ENCODE data around the gene GNB1. TPM values are rescaled to one million over a fixed set of nuclear protein-coding genes. Genes with fewer than 3 reads are reported as not detected.
A peak's percentile ranks its signal among the peaks of the same experiment; 100 is the strongest.

The GNB1 gene
- total RNA-seq, 1 experiment from 2014 or later = 339 TPM

DNA sequence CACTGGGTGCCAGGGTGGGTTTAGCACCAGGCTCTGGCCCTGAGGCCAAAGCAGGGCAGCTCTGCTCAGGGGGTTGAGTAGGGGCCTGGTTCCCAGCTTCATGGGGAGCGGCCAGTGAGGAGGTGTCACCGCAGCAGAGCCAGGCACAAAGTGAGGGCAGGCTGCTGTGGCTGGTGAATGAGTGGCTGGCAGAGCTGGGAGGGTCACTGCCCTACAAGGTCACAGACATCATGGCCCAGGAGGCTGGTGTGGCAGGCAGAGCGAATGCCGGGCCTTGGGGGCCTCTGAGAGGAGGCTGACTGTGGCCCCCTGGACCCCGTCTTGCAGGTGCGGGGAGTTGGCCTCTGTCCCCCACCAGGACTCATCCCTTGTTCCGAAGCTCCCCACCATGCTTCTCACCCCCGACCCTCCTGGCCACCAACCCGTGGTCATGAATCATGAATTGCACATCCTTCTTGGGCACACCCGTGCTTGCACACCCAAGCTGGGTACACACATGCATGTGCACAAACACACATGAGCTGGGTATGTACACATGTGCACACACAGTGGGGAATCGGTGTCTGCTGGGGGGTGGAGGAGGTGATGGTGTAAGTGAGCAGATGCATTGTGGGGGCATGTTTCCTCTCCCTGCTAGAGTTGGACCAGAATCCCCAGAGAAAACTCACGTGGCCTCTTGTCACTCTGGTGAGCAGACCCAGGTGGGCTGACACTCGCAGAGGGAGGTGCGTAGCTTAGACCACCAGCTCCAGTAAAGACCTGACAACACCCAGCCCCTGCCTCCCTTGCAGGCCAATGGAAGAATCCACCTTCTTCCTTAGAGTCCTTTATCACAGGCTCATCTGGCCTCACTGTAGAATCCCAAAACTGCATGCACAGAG, 4.8 kb upstream of the GNB1 start:
- Mint-ChIP-seq H3K4me1 (peaks cover 27% of the 10 kb centered on the region), H3K27me3 (ENCODE audit: low read depth) (no peaks in the 10 kb centered on the region; the same call in 1 of the 2 replicates), H3K27ac (no peak overlapping the region), H3K9me3 (peaks cover 4% of the 10 kb centered on the region), H3K4me3 (no peak overlapping the region; the same call in 1 of the 2 replicates), H3K36me3 (no peaks in the 10 kb centered on the region)
- CTCF ChIA-PET = interaction anchor here (1.1 to 3.6 kb wide), 5 partner anchors 10 to 154 kb away, joined by 3 to 28 read pairs (median 6); partner anchors contain the start of gene PRKCZ
- POLR2A ChIA-PET = interaction anchor here (0.5 kb wide), 1 partner anchor 119 kb away, joined by 4 read pairs; no protein-coding TSS in a partner anchor
- ATAC-seq (no peak), DNase-seq (ENCODE audit: low spot score) (no peak)
- TF ChIP-seq ZNF219 (CRISPR knock-in tag; IDR thresholded peaks at IDR 0.05; ENCODE audit: borderline replicate concordance) (no peak), ZNF317 (CRISPR knock-in tag; IDR thresholded peaks at IDR 0.05; ENCODE audit: borderline replicate concordance, low read depth) (no peak)
- TF ChIP-seq, protein P1, sequence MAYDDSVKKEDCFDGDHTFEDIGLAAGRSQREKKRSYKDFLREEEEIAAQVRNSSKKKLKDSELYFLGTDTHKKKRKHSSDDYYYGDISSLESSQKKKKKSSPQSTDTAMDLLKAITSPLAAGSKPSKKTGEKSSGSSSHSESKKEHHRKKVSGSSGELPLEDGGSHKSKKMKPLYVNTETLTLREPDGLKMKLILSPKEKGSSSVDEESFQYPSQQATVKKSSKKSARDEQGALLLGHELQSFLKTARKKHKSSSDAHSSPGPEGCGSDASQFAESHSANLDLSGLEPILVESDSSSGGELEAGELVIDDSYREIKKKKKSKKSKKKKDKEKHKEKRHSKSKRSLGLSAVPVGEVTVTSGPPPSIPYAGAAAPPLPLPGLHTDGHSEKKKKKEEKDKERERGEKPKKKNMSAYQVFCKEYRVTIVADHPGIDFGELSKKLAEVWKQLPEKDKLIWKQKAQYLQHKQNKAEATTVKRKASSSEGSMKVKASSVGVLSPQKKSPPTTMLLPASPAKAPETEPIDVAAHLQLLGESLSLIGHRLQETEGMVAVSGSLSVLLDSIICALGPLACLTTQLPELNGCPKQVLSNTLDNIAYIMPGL (CRISPR knock-in tag; IDR thresholded peaks at IDR 0.05) = no peak

DNA sequence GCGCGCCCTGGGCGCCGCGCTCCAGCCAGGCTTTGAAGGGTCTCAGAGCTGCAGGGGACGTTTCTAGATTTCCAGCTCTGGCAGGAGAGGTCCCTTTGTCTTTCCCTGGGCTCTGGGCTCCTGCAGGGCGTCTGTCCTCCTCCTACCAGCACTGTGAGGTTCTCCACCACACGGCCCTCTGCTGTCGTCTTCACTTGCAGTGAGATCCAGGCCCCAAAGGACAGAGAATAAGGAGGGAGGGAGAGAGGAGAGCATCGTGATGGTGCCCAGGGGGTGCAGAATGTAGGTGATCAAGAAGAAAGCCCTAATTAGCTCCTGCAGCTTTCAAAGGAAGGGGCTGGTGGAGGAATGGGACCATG, 4.2 kb upstream of the GNB1 start:
- ChIA-PET POLR2A (no interaction called here), CTCF (interaction anchor here (0.7 to 3.6 kb wide), 5 partner anchors 11 to 155 kb away, joined by 3 to 28 read pairs (median 4); partner anchors contain the start of gene PRKCZ)
- H3K27me3 Mint-ChIP-seq (ENCODE audit: low read depth) = no peaks in the 10 kb centered on the region; the same call in 1 of the 2 replicates
- no peaks in the 10 kb centered on the region for H3K36me3 Mint-ChIP-seq
- H3K9me3 Mint-ChIP-seq = peaks cover 4% of the 10 kb centered on the region
- peaks cover 27% of the 10 kb centered on the region for H3K4me1 Mint-ChIP-seq
- H3K4me3 Mint-ChIP-seq = peak overlapping the region; percentile 4; the same call in 1 of the 2 replicates
- H3K27ac Mint-ChIP-seq = peak overlapping the region; percentile 47
- no peak for DNase-seq (ENCODE audit: low spot score)
- TF ChIP-seq, protein P2, sequence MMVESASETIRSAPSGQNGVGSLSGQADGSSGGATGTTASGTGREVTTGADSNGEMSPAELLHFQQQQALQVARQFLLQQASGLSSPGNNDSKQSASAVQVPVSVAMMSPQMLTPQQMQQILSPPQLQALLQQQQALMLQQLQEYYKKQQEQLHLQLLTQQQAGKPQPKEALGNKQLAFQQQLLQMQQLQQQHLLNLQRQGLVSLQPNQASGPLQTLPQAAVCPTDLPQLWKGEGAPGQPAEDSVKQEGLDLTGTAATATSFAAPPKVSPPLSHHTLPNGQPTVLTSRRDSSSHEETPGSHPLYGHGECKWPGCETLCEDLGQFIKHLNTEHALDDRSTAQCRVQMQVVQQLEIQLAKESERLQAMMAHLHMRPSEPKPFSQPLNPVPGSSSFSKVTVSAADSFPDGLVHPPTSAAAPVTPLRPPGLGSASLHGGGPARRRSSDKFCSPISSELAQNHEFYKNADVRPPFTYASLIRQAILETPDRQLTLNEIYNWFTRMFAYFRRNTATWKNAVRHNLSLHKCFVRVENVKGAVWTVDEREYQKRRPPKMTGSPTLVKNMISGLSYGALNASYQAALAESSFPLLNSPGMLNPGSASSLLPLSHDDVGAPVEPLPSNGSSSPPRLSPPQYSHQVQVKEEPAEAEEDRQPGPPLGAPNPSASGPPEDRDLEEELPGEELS (CRISPR knock-in tag; IDR thresholded peaks at IDR 0.05) = no peak
- TF ChIP-seq, protein P3, sequence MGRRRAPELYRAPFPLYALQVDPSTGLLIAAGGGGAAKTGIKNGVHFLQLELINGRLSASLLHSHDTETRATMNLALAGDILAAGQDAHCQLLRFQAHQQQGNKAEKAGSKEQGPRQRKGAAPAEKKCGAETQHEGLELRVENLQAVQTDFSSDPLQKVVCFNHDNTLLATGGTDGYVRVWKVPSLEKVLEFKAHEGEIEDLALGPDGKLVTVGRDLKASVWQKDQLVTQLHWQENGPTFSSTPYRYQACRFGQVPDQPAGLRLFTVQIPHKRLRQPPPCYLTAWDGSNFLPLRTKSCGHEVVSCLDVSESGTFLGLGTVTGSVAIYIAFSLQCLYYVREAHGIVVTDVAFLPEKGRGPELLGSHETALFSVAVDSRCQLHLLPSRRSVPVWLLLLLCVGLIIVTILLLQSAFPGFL (CRISPR knock-in tag; IDR thresholded peaks at IDR 0.05; ENCODE audit: borderline replicate concordance) = no peak
- no peak for TF ChIP-seq TP53 (CRISPR knock-in tag; IDR thresholded peaks at IDR 0.05)
- no peak for TF ChIP-seq ETV6 (CRISPR knock-in tag; IDR thresholded peaks at IDR 0.05)
- TF ChIP-seq, protein P4, sequence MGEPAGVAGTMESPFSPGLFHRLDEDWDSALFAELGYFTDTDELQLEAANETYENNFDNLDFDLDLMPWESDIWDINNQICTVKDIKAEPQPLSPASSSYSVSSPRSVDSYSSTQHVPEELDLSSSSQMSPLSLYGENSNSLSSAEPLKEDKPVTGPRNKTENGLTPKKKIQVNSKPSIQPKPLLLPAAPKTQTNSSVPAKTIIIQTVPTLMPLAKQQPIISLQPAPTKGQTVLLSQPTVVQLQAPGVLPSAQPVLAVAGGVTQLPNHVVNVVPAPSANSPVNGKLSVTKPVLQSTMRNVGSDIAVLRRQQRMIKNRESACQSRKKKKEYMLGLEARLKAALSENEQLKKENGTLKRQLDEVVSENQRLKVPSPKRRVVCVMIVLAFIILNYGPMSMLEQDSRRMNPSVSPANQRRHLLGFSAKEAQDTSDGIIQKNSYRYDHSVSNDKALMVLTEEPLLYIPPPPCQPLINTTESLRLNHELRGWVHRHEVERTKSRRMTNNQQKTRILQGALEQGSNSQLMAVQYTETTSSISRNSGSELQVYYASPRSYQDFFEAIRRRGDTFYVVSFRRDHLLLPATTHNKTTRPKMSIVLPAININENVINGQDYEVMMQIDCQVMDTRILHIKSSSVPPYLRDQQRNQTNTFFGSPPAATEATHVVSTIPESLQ (CRISPR knock-in tag; IDR thresholded peaks at IDR 0.05) = no peak
- TF ChIP-seq, protein P5, sequence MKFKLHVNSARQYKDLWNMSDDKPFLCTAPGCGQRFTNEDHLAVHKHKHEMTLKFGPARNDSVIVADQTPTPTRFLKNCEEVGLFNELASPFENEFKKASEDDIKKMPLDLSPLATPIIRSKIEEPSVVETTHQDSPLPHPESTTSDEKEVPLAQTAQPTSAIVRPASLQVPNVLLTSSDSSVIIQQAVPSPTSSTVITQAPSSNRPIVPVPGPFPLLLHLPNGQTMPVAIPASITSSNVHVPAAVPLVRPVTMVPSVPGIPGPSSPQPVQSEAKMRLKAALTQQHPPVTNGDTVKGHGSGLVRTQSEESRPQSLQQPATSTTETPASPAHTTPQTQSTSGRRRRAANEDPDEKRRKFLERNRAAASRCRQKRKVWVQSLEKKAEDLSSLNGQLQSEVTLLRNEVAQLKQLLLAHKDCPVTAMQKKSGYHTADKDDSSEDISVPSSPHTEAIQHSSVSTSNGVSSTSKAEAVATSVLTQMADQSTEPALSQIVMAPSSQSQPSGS (CRISPR knock-in tag; IDR thresholded peaks at IDR 0.05; ENCODE audit: borderline replicate concordance, low read depth) = no peak
- TF ChIP-seq FOXK1 (CRISPR knock-in tag; IDR thresholded peaks at IDR 0.05) = no peak
- no peak for TF ChIP-seq ZNF396 (CRISPR knock-in tag; IDR thresholded peaks at IDR 0.05; ENCODE audit: borderline replicate concordance)
- no peak for TF ChIP-seq ZNF219 (CRISPR knock-in tag; IDR thresholded peaks at IDR 0.05; ENCODE audit: borderline replicate concordance)
- no peak for TF ChIP-seq ZNF671 (CRISPR knock-in tag; IDR thresholded peaks at IDR 0.05)
- no peak for TF ChIP-seq KAT7 (CRISPR knock-in tag; IDR thresholded peaks at IDR 0.05; ENCODE audit: borderline replicate concordance)
- TF ChIP-seq, protein P6, sequence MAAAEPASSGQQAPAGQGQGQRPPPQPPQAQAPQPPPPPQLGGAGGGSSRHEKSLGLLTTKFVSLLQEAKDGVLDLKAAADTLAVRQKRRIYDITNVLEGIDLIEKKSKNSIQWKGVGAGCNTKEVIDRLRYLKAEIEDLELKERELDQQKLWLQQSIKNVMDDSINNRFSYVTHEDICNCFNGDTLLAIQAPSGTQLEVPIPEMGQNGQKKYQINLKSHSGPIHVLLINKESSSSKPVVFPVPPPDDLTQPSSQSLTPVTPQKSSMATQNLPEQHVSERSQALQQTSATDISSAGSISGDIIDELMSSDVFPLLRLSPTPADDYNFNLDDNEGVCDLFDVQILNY (CRISPR knock-in tag; IDR thresholded peaks at IDR 0.05) = no peak
- ATAC-seq = no peak

Measured in WTC11 (cell line).